BLaER1 treated with 17β-estradiol and CSF1 and Interleukin-3, amounts not matched to agents 10 nM and 100 nM (cell line): ENCODE measurements around the gene NUCKS1.
A peak's percentile ranks its signal among the peaks of the same experiment; 100 is the strongest.

Experiments used
- H3K27ac ChIP-seq, 11 experiments: shearing (Covaris generic); formaldehyde crosslinking; 2 replicates each; pipeline ENCODE4 v1.8.1; 2022
- H3K27me3 ChIP-seq, 11 experiments: shearing (Covaris generic); formaldehyde crosslinking; 2 replicates each; pipeline ENCODE4 v1.8.1; 2022
- H3K36me3 ChIP-seq, 11 experiments: shearing (Covaris generic); formaldehyde crosslinking; 2 replicates each; pipeline ENCODE4 v1.8.1; 2022
- H3K4me1 ChIP-seq, 10 experiments: shearing (Covaris generic); formaldehyde crosslinking; 2 replicates each; pipeline ENCODE4 v1.8.1; 2022
- H3K4me2 ChIP-seq, 11 experiments: shearing (Covaris generic); formaldehyde crosslinking; 2 replicates each; pipeline ENCODE4 v1.8.1; 2022
- H3K4me3 ChIP-seq, 10 experiments: shearing (Covaris generic); formaldehyde crosslinking; 2 replicates each; pipeline ENCODE4 v1.8.1; 2022
- H3K9ac ChIP-seq, 11 experiments: shearing (Covaris generic); formaldehyde crosslinking; 2 replicates each; pipeline ENCODE4 v1.8.1; 2022
- H3K9me3 ChIP-seq, 11 experiments: shearing (Covaris generic); formaldehyde crosslinking; replicated peaks in 1 of 11; 2 replicates each; pipeline ENCODE4 v1.8.1; 2022
- H4K20me1 ChIP-seq, 11 experiments: shearing (Covaris generic); formaldehyde crosslinking; 2 replicates each; pipeline ENCODE4 v1.8.1; 2022
- Cebpa-rat ChIP-seq, 11 experiments: shearing (Covaris generic); IDR thresholded peaks; 2 replicates each; pipeline ENCODE4 v1.8.1; 2022

Gene NUCKS1

DNA sequence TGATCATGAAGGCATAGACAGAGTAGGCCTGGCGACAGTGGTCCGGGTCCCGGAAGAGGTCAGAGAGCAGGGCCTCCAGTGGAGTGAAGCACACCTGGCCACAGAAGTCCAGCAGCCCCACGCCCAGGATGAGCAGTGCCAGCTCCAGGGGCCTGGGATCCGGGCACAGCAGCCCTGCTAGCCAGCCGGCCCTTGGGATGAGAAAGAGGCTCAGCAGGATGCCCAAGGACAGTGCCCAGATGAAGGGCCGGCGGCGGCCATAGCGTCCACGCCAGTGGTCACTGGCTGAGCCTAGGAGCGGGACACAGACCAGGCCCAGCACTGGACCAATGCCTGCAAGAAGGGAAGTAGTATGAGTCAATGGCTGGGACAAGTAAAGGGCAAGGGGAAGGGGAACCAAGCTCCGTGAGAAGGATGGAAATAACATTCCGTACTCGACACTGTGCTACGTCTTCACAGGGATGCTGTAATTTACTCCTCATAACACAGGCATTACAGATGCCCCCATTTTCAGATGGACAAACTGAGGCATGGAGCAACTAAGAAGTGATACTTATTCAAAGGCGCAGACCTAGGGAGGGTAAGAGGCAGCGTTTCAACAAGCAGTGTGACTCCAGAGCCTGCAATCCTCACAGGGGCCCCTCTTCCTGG, 86.6 kb downstream of the NUCKS1 start:
- Histone ChIP-seq H3K27ac (peak overlapping the region in 1 of 11 experiments; percentile 9; a peak in 1 of 22 replicates), H3K4me1 (peaks cover 47 to 95% (median 86%) of the 10 kb centered on the region in 10 experiments), H3K4me2 (peak overlapping the region; percentile 32 to 89 (median 76); a peak in 17 of 22 replicates), H3K9me3 (no peaks in the 10 kb centered on the region), H4K20me1 (peaks cover 0 to 81% (median 0%) of the 10 kb centered on the region in 11 experiments; a peak in 7 of 22 replicates), H3K27me3 (no peaks in the 10 kb centered on the region), H3K36me3 (peaks cover 0 to 12% (median 0%) of the 10 kb centered on the region in 11 experiments; a peak in 3 of 22 replicates), H3K4me3 (no peak overlapping the region), H3K9ac (peak overlapping the region in 2 of 11 experiments; percentile 1 to 3; a peak in 3 of 22 replicates)
- no peak for TF ChIP-seq Cebpa-rat (IDR thresholded peaks at IDR 0.05)
